Measurements from ENCODE around the gene NEK10. TPM values are rescaled to one million over a fixed set of nuclear protein-coding genes. Genes with fewer than 3 reads are reported as not detected.
A peak's percentile ranks its signal among the peaks of the same experiment; 100 is the strongest.

NEK10 gene
- total and polyA plus RNA-seq, 2 of the 13 experiments (the other 11 are each of a cell fraction or from before 2014, with no cell fraction given), result 2.8 to 14.2 TPM

DNA sequence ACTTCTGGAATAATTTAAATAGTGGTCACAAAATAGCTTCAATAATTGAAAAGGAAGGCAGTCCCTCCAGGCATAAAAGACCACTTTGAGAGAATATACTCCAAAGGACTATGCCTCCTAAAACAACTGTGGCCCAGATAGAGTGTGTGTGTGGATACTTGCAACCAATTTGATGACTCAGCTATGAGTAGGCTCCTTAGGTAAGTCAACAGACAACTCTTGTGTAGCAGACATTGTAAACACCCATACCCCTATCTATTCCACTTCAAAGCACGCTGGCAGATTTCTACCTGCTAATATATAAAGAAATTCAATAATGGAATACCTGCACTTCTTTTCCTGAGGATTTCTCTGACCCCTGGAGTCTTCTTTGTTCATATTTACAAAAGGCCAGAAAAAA is 254.5 kb downstream of the NEK10 start (continued):
- TF ChIP-seq PPARG (CRISPR knock-in tag; conservative IDR thresholded peaks at IDR 0.05) (no peak), ZNF660 (CRISPR knock-in tag; IDR thresholded peaks at IDR 0.05; ENCODE audit: borderline replicate concordance, low read depth) (no peak), CC2D1A (CRISPR knock-in tag; IDR thresholded peaks at IDR 0.05) (no peak), ARHGAP35 (CRISPR knock-in tag; IDR thresholded peaks at IDR 0.05; ENCODE audit: borderline replicate concordance) (no peak), ZNF317 (CRISPR knock-in tag; IDR thresholded peaks at IDR 0.05) (0 out of 2 replicates have a peak, but pooled peaks have one; percentile 37), FOXP1 (IDR thresholded peaks at IDR 0.05) (no peak), FOXP1 (CRISPR knock-in tag; IDR thresholded peaks at IDR 0.05) (peak; percentile 75), IKZF1 (IDR thresholded peaks at IDR 0.05) (no peak), BRCA1 (CRISPR knock-in tag; IDR thresholded peaks at IDR 0.05) (no peak), ZNF781 (CRISPR knock-in tag; IDR thresholded peaks at IDR 0.05; ENCODE audit: borderline replicate concordance, not compliant biosample characterization) (no peak), AHR (CRISPR knock-in tag; IDR thresholded peaks at IDR 0.05) (no peak), FOXA3 (CRISPR knock-in tag; IDR thresholded peaks at IDR 0.05) (peak; percentile 84), SAFB2 (CRISPR knock-in tag; IDR thresholded peaks at IDR 0.05; ENCODE audit: borderline replicate concordance, low read depth) (no peak), SNAI1 (CRISPR knock-in tag; IDR thresholded peaks at IDR 0.05; ENCODE audit: borderline replicate concordance) (no peak), SAP130 (CRISPR knock-in tag; IDR thresholded peaks at IDR 0.05; ENCODE audit: low read depth) (peak; percentile 30; the same call in 1 of the 2 replicates), ZNF7 (CRISPR knock-in tag; IDR thresholded peaks at IDR 0.05) (no peak), ZNF101 (CRISPR knock-in tag; IDR thresholded peaks at IDR 0.05; ENCODE audit: borderline replicate concordance, low read depth) (no peak), NCOA2 (CRISPR knock-in tag; IDR thresholded peaks at IDR 0.05) (peak; percentile 55)
- TF ChIP-seq, protein P1, sequence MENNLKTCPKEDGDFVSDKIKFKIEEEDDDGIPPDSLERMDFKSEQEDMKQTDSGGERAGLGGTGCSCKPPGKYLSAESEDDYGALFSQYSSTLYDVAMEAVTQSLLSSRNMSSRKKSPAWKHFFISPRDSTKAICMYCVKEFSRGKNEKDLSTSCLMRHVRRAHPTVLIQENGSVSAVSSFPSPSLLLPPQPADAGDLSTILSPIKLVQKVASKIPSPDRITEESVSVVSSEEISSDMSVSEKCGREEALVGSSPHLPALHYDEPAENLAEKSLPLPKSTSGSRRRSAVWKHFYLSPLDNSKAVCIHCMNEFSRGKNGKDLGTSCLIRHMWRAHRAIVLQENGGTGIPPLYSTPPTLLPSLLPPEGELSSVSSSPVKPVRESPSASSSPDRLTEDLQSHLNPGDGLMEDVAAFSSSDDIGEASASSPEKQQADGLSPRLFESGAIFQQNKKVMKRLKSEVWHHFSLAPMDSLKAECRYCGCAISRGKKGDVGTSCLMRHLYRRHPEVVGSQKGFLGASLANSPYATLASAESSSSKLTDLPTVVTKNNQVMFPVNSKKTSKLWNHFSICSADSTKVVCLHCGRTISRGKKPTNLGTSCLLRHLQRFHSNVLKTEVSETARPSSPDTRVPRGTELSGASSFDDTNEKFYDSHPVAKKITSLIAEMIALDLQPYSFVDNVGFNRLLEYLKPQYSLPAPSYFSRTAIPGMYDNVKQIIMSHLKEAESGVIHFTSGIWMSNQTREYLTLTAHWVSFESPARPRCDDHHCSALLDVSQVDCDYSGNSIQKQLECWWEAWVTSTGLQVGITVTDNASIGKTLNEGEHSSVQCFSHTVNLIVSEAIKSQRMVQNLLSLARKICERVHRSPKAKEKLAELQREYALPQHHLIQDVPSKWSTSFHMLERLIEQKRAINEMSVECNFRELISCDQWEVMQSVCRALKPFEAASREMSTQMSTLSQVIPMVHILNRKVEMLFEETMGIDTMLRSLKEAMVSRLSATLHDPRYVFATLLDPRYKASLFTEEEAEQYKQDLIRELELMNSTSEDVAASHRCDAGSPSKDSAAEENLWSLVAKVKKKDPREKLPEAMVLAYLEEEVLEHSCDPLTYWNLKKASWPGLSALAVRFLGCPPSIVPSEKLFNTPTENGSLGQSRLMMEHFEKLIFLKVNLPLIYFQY (CRISPR knock-in tag; IDR thresholded peaks at IDR 0.05; ENCODE audit: borderline replicate concordance), result no peak
- TF ChIP-seq, protein P2, sequence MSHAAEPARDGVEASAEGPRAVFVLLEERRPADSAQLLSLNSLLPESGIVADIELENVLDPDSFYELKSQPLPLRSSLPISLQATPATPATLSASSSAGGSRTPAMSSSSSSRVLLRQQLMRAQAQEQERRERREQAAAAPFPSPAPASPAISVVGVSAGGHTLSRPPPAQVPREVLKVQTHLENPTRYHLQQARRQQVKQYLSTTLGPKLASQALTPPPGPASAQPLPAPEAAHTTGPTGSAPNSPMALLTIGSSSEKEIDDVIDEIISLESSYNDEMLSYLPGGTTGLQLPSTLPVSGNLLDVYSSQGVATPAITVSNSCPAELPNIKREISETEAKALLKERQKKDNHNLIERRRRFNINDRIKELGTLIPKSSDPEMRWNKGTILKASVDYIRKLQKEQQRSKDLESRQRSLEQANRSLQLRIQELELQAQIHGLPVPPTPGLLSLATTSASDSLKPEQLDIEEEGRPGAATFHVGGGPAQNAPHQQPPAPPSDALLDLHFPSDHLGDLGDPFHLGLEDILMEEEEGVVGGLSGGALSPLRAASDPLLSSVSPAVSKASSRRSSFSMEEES (CRISPR knock-in tag; IDR thresholded peaks at IDR 0.05), result no peak
- TF ChIP-seq, protein P3, sequence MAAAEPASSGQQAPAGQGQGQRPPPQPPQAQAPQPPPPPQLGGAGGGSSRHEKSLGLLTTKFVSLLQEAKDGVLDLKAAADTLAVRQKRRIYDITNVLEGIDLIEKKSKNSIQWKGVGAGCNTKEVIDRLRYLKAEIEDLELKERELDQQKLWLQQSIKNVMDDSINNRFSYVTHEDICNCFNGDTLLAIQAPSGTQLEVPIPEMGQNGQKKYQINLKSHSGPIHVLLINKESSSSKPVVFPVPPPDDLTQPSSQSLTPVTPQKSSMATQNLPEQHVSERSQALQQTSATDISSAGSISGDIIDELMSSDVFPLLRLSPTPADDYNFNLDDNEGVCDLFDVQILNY (CRISPR knock-in tag; conservative IDR thresholded peaks at IDR 0.05), result no peak
- TF ChIP-seq, protein P4, sequence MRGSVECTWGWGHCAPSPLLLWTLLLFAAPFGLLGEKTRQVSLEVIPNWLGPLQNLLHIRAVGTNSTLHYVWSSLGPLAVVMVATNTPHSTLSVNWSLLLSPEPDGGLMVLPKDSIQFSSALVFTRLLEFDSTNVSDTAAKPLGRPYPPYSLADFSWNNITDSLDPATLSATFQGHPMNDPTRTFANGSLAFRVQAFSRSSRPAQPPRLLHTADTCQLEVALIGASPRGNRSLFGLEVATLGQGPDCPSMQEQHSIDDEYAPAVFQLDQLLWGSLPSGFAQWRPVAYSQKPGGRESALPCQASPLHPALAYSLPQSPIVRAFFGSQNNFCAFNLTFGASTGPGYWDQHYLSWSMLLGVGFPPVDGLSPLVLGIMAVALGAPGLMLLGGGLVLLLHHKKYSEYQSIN (CRISPR knock-in tag; IDR thresholded peaks at IDR 0.05; ENCODE audit: borderline replicate concordance), result no peak
- TF ChIP-seq, protein P5, sequence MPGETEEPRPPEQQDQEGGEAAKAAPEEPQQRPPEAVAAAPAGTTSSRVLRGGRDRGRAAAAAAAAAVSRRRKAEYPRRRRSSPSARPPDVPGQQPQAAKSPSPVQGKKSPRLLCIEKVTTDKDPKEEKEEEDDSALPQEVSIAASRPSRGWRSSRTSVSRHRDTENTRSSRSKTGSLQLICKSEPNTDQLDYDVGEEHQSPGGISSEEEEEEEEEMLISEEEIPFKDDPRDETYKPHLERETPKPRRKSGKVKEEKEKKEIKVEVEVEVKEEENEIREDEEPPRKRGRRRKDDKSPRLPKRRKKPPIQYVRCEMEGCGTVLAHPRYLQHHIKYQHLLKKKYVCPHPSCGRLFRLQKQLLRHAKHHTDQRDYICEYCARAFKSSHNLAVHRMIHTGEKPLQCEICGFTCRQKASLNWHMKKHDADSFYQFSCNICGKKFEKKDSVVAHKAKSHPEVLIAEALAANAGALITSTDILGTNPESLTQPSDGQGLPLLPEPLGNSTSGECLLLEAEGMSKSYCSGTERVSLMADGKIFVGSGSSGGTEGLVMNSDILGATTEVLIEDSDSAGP (CRISPR knock-in tag; IDR thresholded peaks at IDR 0.05; ENCODE audit: borderline replicate concordance), result no peak

Data from HepG2 (cell line).